Sigmoid colon (tissue), 7 donors: ENCODE measurements around the gene TMEM74B. TPM values are rescaled to one million over a fixed set of nuclear protein-coding genes. Genes with fewer than 3 reads are reported as not detected.
"Not testable (repeated sequence)": the region's sequence is repeated elsewhere in the genome, so short reads cannot be mapped to it uniquely, and the experiment has no call there.

Experiments
- DNase-seq: peaks from one replicate; pipeline ENCODE4 v3.0.0-alpha.2; 2019
- H3K27ac ChIP-seq, 4 donors: fragments of 200-600 bp; sonication (generic); one replicate each; pipeline ENCODE4 v1.5.1; 2016 to 2019; ENCODE audit warnings: mild to moderate bottlenecking in 1 of 4
- H3K27me3 ChIP-seq, 3 donors: fragments of 200-600 bp; sonication (generic); one replicate each; pipeline ENCODE4 v1.5.1; 2019; ENCODE audit warnings: mild to moderate bottlenecking in 1 of 3
- H3K36me3 ChIP-seq, 4 donors: fragments of 200-600 bp; sonication (generic); one replicate each; pipeline ENCODE4 v1.5.1; 2016 to 2019
- H3K4me1 ChIP-seq, 4 donors: fragments of 200-600 bp; sonication (generic); one replicate each; pipeline ENCODE4 v1.5.1; 2017 to 2019
- H3K4me3 ChIP-seq, 4 donors: fragments of 200-600 bp; sonication (generic); one replicate each; pipeline ENCODE4 v1.5.1; 2017 to 2019; ENCODE audit warnings: mild to moderate bottlenecking in 2 of 4, moderate library complexity in 1 of 4
- H3K9me3 ChIP-seq, 4 donors: fragments of 200-600 bp in 3 of 4; sonication (generic) in 3 of 4; one replicate each; pipeline versions ENCODE4 v1.5.1 to v1.6.1; 2013 to 2019
- EP300 ChIP-seq, 4 donors: sonication (generic); formaldehyde crosslinking; IDR thresholded peaks; one replicate each; pipeline ENCODE4 v1.6.1; 2017; ENCODE audit warnings: antibody characterized with exemption in 4 of 4
- POLR2A ChIP-seq, 2 donors: fragments of 450-650 bp; IDR thresholded peaks; one replicate each; pipeline ENCODE4 v1.6.1; 2016; ENCODE audit warnings: antibody characterized with exemption in 2 of 2, mild to moderate bottlenecking in 2 of 2, moderate library complexity in 2 of 2
- POLR2AphosphoS5 ChIP-seq, 4 donors: sonication (generic); formaldehyde crosslinking; IDR thresholded peaks; one replicate each; pipeline ENCODE4 v1.6.1; 2017; ENCODE audit warnings: antibody characterized with exemption in 4 of 4
- WGBS, 2 donors: extraction: QIAGEN DNeasy Blood & Tissue Kit; methylation state at CpG; one replicate each; pipeline ENCODE4 v1.1.7; 2013; 5-methylcytosine and 5-hydroxymethylcytosine counted together
- intact Hi-C: fragments of 100-400 bp; cut with DNase I; formaldehyde crosslinking; loops from one replicate; pipeline ENCODE4 v1.15.1; 2023
- polyA plus RNA-seq, 3 donors: library from polyadenylated mRNA; stranded (reverse); fragments of 200-250 nt; gene quantifications; one replicate each; pipeline ENCODE4 v1.2.3, GENCODE V29; 2013
- total RNA-seq, 4 donors: library from RNA; depleted of rRNA; stranded (reverse); fragments of >200 nt; gene quantifications; one replicate each; pipeline ENCODE4 v1.1.0, GENCODE V29; 2016
- TF ChIP-seq, protein P1 (sequence below), 4 experiments: fragments of 450-650 bp in 3 of 4; fragments of 200-600 bp in 1 of 4; IDR thresholded peaks; one replicate each; pipeline ENCODE4 v1.5.1; 2016 to 2019; ENCODE audit warnings: antibody characterized with exemption in 4 of 4, mild to moderate bottlenecking in 3 of 4, moderate library complexity in 2 of 4
- donor health status: healthy with polysubstance abuse.
- donor health status: Bipolar disorder and iron deficiency.
- donor health status: healthy.

TMEM74B gene
- total and polyA plus RNA-seq, 7 donors = 0.33 to 2.9 TPM; not detected in 5

DNA sequence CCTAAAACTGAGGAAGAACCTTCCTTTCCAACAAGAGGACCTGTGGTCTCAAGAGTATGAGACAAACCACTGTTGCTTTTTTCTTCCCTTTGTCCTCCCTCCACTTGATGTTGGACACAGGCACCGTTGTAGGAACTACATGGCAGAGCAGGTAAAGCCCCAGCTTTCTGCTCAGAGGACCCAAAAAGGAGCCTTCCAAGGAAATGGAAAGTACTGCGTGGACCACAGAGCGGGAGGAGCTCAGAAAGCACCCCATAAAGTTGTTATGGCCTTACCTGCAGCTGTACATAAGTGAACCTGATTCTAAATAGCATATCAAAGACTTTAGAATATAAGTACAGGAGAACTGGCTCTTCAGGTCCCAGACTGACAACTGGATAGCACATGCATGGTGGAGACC is 29.4 kb downstream of the TMEM74B start:
- intact Hi-C loops = no loop called here
- no peaks in the 10 kb centered on the region for H3K27me3 ChIP-seq
- H3K9me3 ChIP-seq = no peaks in the 10 kb centered on the region
- TF ChIP-seq, protein P1, sequence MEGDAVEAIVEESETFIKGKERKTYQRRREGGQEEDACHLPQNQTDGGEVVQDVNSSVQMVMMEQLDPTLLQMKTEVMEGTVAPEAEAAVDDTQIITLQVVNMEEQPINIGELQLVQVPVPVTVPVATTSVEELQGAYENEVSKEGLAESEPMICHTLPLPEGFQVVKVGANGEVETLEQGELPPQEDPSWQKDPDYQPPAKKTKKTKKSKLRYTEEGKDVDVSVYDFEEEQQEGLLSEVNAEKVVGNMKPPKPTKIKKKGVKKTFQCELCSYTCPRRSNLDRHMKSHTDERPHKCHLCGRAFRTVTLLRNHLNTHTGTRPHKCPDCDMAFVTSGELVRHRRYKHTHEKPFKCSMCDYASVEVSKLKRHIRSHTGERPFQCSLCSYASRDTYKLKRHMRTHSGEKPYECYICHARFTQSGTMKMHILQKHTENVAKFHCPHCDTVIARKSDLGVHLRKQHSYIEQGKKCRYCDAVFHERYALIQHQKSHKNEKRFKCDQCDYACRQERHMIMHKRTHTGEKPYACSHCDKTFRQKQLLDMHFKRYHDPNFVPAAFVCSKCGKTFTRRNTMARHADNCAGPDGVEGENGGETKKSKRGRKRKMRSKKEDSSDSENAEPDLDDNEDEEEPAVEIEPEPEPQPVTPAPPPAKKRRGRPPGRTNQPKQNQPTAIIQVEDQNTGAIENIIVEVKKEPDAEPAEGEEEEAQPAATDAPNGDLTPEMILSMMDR (IDR thresholded peaks at IDR 0.05) = no peak
- no peak for TF ChIP-seq POLR2AphosphoS5 (IDR thresholded peaks at IDR 0.05)
- no peak for TF ChIP-seq POLR2A (IDR thresholded peaks at IDR 0.05)
- no peak for TF ChIP-seq EP300 (IDR thresholded peaks at IDR 0.05)
- no peak overlapping the region for H3K27ac ChIP-seq
- 98 to 99% methylated on average over 3 of the region's 3 CpGs for WGBS, 2 donors
- no peak overlapping the region for H3K4me3 ChIP-seq
- H3K36me3 ChIP-seq = peaks cover 0 to 48% (median 7%) of the 10 kb centered on the region in 4 donors
- H3K4me1 ChIP-seq = no peaks in the 10 kb centered on the region
- no peak for DNase-seq

DNA sequence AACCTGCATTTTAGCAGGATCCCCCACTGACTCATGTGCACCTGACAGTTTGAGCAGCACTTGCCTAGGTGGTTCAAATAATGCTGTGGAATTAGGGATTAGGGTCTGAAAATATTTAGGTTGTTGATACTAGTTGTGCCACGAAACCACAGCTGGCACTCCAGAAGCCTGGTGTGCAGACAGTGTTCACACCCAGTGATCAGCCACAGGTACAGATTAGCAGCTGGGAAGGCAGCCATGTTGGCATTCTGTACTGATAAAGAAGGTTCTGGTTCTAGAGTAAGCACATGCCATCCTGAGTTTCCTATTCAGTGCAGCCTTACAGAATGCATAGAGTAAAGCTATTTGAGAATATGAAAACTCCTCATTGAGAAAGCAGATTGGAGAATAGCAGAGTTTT is 30.1 kb downstream of the TMEM74B start:
- intact Hi-C loops = no loop called here
- no peak for TF ChIP-seq POLR2AphosphoS5 (IDR thresholded peaks at IDR 0.05)
- TF ChIP-seq, protein P1 (IDR thresholded peaks at IDR 0.05) = no peak
- no peak for TF ChIP-seq EP300 (IDR thresholded peaks at IDR 0.05)
- TF ChIP-seq POLR2A (IDR thresholded peaks at IDR 0.05) = no peak
- Histone ChIP-seq H3K36me3 (peaks cover 0 to 45% (median 6%) of the 10 kb centered on the region in 4 donors), H3K9me3 (no peaks in the 10 kb centered on the region), H3K27ac (no peak overlapping the region), H3K4me3 (no peak overlapping the region), H3K4me1 (no peaks in the 10 kb centered on the region), H3K27me3 (no peaks in the 10 kb centered on the region)
- 94% methylated on average over 1 of the region's 1 CpG for WGBS, 2 donors
- no peak for DNase-seq

DNA sequence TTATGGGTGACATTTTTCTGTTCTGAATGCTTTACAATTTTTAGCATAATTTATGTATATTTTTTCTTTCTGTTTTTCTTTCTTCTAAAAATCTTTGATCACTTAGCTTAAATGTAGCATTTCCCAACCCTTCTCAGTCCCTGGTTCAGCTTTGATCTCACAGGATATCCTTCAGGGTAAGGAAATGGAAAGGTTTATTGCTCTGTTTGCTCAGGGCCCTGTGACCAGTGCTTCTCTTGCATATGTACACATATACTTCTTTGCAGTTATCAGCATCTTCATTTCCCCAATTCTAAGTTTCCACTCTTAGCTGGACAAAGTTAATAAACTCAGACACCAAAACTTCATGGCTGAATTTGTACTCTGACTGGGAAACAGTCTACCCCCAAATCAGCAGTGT is 30.6 kb downstream of the TMEM74B start:
- no peaks in the 10 kb centered on the region for H3K9me3 ChIP-seq
- intact Hi-C loops = no loop called here
- TF ChIP-seq, protein P1 (IDR thresholded peaks at IDR 0.05) = no peak
- TF ChIP-seq POLR2AphosphoS5 (IDR thresholded peaks at IDR 0.05) = no peak
- TF ChIP-seq EP300 (IDR thresholded peaks at IDR 0.05) = no peak
- TF ChIP-seq POLR2A (IDR thresholded peaks at IDR 0.05) = no peak
- H3K36me3 ChIP-seq = peaks cover 0 to 45% (median 5%) of the 10 kb centered on the region in 4 donors
- no peak overlapping the region for H3K27ac ChIP-seq
- no peaks in the 10 kb centered on the region for H3K4me1 ChIP-seq
- no peak overlapping the region for H3K4me3 ChIP-seq
- H3K27me3 ChIP-seq = no peaks in the 10 kb centered on the region
- DNase-seq = no peak

DNA sequence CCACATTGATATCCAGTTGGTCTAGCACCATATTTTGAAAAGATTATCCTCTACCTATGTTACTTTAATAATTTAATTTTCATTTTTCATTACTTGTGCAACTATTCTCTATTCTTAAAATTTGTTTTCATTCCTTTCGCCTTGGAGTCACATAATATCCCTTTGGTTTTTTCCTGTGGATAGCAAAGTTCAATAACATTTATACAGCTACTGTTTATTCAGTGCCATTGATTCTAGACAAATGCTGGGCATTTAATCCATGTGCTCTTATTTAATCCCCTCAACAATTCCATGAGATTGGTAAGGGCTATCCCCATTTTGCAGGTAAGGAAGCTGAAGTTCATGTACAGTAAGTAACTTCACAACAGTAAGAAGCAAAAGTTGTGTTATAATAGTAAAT is 33.8 kb downstream of the TMEM74B start:
- intact Hi-C loops = no loop called here
- peaks cover 5 to 74% (median 15%) of the 10 kb centered on the region in 4 donors for H3K36me3 ChIP-seq
- H3K27ac ChIP-seq = no peak overlapping the region
- H3K4me1 ChIP-seq = no peaks in the 10 kb centered on the region
- H3K9me3 ChIP-seq = no peaks in the 10 kb centered on the region
- TF ChIP-seq, protein P1 (IDR thresholded peaks at IDR 0.05) = no peak
- TF ChIP-seq POLR2AphosphoS5 (IDR thresholded peaks at IDR 0.05) (no peak), EP300 (IDR thresholded peaks at IDR 0.05) (no peak), POLR2A (IDR thresholded peaks at IDR 0.05) (no peak)
- no peaks in the 10 kb centered on the region for H3K27me3 ChIP-seq
- 96 to 98% methylated on average over 1 of the region's 1 CpG for WGBS, 2 donors
- no peak for DNase-seq
- no peak overlapping the region for H3K4me3 ChIP-seq

DNA sequence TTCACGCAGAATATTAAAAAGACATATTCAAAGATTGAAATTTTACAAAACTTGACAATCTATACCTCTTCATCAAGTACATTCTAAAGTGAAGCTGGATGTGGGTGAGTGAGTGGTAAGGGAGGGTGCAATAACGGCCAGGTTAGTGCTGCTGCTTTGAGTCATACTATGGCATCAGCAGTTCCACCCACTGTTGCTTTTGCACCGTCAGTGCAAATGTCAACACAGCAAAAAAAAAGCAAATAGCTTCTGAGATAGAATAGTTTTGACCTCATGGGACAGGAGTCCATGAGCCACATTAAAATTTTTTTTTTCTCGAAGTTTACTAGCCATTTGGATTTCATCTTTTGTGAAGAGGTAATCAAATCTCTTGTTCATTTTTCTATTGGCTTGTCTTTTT is 34.6 kb downstream of the TMEM74B start:
- intact Hi-C loops = no loop called here
- Histone ChIP-seq H3K27me3 (no peaks in the 10 kb centered on the region), H3K4me1 (no peaks in the 10 kb centered on the region), H3K27ac (no peak overlapping the region), H3K9me3 (no peaks in the 10 kb centered on the region), H3K4me3 (no peak overlapping the region), H3K36me3 (peaks cover 5 to 76% (median 17%) of the 10 kb centered on the region in 4 donors)
- no peak for DNase-seq
- TF ChIP-seq POLR2AphosphoS5 (IDR thresholded peaks at IDR 0.05) = no peak
- no peak for TF ChIP-seq EP300 (IDR thresholded peaks at IDR 0.05)
- TF ChIP-seq POLR2A (IDR thresholded peaks at IDR 0.05) = no peak
- TF ChIP-seq, protein P1 (IDR thresholded peaks at IDR 0.05) = no peak
- WGBS, 2 donors = 46 to 66% methylated on average over 4 of the region's 4 CpGs

DNA sequence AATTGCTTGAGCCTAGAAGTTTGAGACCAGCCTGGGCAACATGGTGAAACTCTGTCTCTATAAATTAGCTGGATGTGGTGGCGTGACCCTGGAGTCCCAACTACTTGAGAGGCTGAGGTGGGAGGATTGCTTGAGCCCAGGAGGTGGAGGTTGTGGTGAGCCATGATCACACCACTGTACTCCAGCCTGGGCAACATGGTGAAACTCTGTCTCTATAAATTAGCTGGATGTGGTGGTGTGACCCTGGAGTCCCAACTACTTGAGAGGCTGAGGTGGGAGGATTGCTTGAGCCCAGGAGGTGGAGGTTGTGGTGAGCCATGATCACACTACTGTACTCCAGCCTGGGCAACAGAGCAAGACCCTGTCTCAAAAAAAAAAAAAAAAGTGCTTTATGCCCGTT is 35.0 kb downstream of the TMEM74B start:
- H3K36me3 ChIP-seq = peaks cover 5 to 76% (median 17%) of the 10 kb centered on the region in 4 donors

More for the DNA sequence above, 35.0 kb downstream of the TMEM74B start:
- DNase-seq, H3K27me3 ChIP-seq, H3K9me3 ChIP-seq, H3K27ac ChIP-seq, H3K4me1 ChIP-seq, H3K4me3 ChIP-seq, intact Hi-C loops: not testable (repeated sequence)
- WGBS, 2 donors = 96 to 98% methylated on average over 2 of the region's 2 CpGs
